WERI-Rb-1 (cell line): ENCODE results near the gene KNDC1.

Source experiments
- DNase-seq: peaks from one replicate; pipeline ENCODE4 v3.0.0-alpha.2; 2020
- H3K27ac ChIP-seq: fragments of 250-450 bp; sonication (Bioruptor Pico); 2 replicates; pipeline ENCODE4 v1.5.1; 2020; ENCODE audit warnings: mild to moderate bottlenecking, moderate library complexity
- H3K27me3 ChIP-seq: fragments of 250-450 bp; sonication (Bioruptor Pico); 2 replicates; pipeline ENCODE4 v1.5.1; 2021; ENCODE audit warnings: mild to moderate bottlenecking, low read depth, moderate library complexity; ENCODE audit not compliant: insufficient read depth, severe bottlenecking
- H3K36me3 ChIP-seq: fragments of 250-450 bp; sonication (Bioruptor Pico); 2 replicates; pipeline ENCODE4 v1.5.1; 2020; ENCODE audit warnings: mild to moderate bottlenecking, moderate library complexity
- H3K4me3 ChIP-seq: 2 replicates; pipeline ENCODE4 v1.5.1; 2011; ENCODE audit warnings: low read depth, mild to moderate bottlenecking, control low read depth, low read length
- H3K9me3 ChIP-seq: fragments of 250-450 bp; sonication (Bioruptor Pico); 2 replicates; pipeline ENCODE4 v1.5.1; 2021; ENCODE audit warnings: mild to moderate bottlenecking, moderate library complexity; ENCODE audit not compliant: severe bottlenecking
- TF ChIP-seq, protein P1 (sequence below): IDR thresholded peaks from 2 replicates; pipeline ENCODE4 v1.5.1; 2011; ENCODE audit warnings: low read depth, mild to moderate bottlenecking, control low read depth, inconsistent platforms, low read length

KNDC1 gene

DNA sequence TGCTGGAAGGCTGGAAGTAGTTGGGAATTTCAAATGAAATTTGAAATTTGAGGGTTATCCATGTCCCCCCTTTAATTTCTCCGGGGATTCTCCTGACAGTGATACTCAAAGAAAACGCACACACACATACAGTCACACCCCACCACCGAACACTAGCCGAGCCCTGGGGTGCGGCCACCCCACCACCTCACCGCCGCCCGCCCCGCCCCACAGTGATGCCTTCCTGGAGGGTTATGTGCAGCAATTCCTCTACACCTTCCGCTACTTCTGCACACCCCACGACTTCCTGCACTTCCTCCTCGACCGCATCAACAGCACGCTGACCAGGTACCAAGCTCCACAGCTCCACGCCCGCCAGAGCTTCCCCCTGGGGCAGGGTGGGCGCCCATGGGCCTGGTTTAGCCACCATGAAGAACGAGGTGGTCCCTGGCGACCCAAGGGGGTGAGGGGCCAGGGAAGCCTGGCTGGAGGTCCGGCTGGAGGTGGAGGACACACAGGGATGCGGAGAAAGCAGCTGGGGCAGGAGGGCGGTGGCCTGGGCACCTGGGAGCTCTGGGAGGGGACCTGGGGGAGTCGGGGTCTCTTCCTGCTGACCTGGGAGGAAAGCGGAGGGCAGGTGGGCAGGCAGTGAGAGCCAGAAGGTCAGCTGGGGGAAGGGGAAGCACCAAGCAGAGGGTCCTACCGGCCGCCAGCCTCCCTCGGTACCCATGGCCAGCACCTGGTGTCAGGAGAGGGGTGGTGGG, 50.5 kb downstream of the KNDC1 start:
- no peaks in the 10 kb centered on the region for H3K27me3 ChIP-seq
- H3K4me3 ChIP-seq = no peak overlapping the region
- no peak for DNase-seq
- H3K9me3 ChIP-seq = no peaks in the 10 kb centered on the region
- TF ChIP-seq, protein P1, sequence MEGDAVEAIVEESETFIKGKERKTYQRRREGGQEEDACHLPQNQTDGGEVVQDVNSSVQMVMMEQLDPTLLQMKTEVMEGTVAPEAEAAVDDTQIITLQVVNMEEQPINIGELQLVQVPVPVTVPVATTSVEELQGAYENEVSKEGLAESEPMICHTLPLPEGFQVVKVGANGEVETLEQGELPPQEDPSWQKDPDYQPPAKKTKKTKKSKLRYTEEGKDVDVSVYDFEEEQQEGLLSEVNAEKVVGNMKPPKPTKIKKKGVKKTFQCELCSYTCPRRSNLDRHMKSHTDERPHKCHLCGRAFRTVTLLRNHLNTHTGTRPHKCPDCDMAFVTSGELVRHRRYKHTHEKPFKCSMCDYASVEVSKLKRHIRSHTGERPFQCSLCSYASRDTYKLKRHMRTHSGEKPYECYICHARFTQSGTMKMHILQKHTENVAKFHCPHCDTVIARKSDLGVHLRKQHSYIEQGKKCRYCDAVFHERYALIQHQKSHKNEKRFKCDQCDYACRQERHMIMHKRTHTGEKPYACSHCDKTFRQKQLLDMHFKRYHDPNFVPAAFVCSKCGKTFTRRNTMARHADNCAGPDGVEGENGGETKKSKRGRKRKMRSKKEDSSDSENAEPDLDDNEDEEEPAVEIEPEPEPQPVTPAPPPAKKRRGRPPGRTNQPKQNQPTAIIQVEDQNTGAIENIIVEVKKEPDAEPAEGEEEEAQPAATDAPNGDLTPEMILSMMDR = no peak
- no peaks in the 10 kb centered on the region for H3K36me3 ChIP-seq
- H3K27ac ChIP-seq = no peak overlapping the region

DNA sequence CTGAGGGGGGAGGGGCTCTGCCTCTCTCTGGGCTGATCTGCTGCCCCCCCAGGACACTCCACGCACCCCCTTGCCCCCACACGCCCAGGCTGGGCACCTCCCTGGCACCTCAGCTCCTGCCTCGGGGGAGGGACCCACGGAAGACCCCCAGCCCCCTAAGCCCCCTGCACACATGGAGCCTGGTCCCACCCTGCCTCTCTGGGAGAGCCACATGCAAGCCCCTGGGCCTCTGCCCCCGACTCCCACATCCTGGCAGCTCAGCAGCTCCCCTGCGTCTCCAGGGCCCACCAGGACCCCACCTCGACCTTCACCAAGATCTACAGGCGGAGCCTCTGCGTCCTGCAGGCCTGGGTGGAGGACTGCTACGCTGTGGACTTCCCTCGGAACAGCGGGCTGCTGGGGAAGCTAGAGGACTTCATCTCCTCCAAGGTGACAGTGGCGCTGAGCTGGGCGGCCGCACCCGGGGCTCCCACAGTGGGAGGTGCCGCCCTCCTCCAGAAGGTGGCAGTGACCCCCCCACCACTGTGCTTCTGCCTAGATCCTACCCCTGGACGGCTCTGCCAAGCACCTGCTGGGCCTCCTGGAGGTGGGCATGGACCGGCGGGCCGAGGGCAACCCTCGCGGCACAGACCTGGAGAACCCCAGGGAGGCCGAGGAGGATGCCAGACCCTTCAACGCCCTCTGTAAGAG, 51.3 kb downstream of the KNDC1 start:
- Histone ChIP-seq H3K9me3 (no peaks in the 10 kb centered on the region), H3K27me3 (no peaks in the 10 kb centered on the region), H3K27ac (no peak overlapping the region), H3K4me3 (no peak overlapping the region), H3K36me3 (no peaks in the 10 kb centered on the region)
- no peak for DNase-seq
- TF ChIP-seq, protein P1 = no peak

GRCh38 chr10:133211959-133212852, 52.2 kb downstream of the KNDC1 start:
- H3K27me3 ChIP-seq = no peaks in the 10 kb centered on the region
- no peak overlapping the region for H3K27ac ChIP-seq
- DNase-seq = no peak
- TF ChIP-seq, protein P1 = no peak
- H3K36me3 ChIP-seq = no peaks in the 10 kb centered on the region
- H3K4me3 ChIP-seq = no peak overlapping the region
- H3K9me3 ChIP-seq = no peaks in the 10 kb centered on the region

- no peaks in the 10 kb centered on the region for H3K27me3 ChIP-seq
- H3K36me3 ChIP-seq = no peaks in the 10 kb centered on the region
- H3K27ac ChIP-seq = no peak overlapping the region
- H3K4me3 ChIP-seq = no peak overlapping the region
- no peak for DNase-seq
- TF ChIP-seq, protein P1 = no peak
- no peaks in the 10 kb centered on the region for H3K9me3 ChIP-seq
These were observed 53.0 kb downstream of the KNDC1 start for GRCh38 chr10:133212853-133213494.

- Histone ChIP-seq H3K36me3 (no peaks in the 10 kb centered on the region), H3K27ac (no peak overlapping the region), H3K9me3 (no peaks in the 10 kb centered on the region), H3K4me3 (no peak overlapping the region), H3K27me3 (no peaks in the 10 kb centered on the region)
- TF ChIP-seq, protein P1 = no peak
- DNase-seq = no peak
These were observed 53.8 kb downstream of the KNDC1 start for GRCh38 chr10:133213641-133214467.
